MCF 10A (cell line): ENCODE results near the gene CLEC2D. TPM values are rescaled to one million over a fixed set of nuclear protein-coding genes. Genes with fewer than 3 reads are reported as not detected.

Source experiments
- BruUV-seq: library from RNA; stranded (reverse); fragments of 400-500 nt; replicated peaks from 2 replicates; lab custom pipeline; 2021; lab: Mats Ljungman, UMichigan
- CTCF ChIA-PET: fragments of 300-600 bp; sonication (Branson Sonifier 250); formaldehyde crosslinking; extraction: SDS; loops from one replicate; lab custom pipeline; 2021; ENCODE audit warnings: antibody characterized with exemption, inconsistent platforms; lab: Yijun Ruan, JAX
- POLR2A ChIA-PET: fragments of 300-600, 350-650 bp; sonication (Branson Sonifier 250); formaldehyde crosslinking; extraction: SDS; loops from one replicate; lab custom pipeline; 2020; ENCODE audit warnings: antibody characterized with exemption, inconsistent platforms; lab: Yijun Ruan, JAX
- DNase-seq: peaks from one replicate; pipeline ENCODE4 v3.0.0-alpha.2; 2018; ENCODE audit not compliant: unreplicated experiment
- H3K27ac Mint-ChIP-seq: one replicate; pipeline ENCODE4 v1.8.0; 2022; ENCODE audit warnings: mild to moderate bottlenecking, low read depth, mixed read lengths; ENCODE audit not compliant: unreplicated experiment
- H3K27me3 Mint-ChIP-seq: one replicate; pipeline ENCODE4 v1.8.0; 2022; ENCODE audit warnings: mixed read lengths; ENCODE audit not compliant: insufficient read depth, unreplicated experiment
- H3K36me3 Mint-ChIP-seq: one replicate; pipeline ENCODE4 v1.8.0; 2022; ENCODE audit warnings: mild to moderate bottlenecking, moderate library complexity, mixed read lengths; ENCODE audit not compliant: insufficient read depth, unreplicated experiment
- H3K4me1 Mint-ChIP-seq: one replicate; pipeline ENCODE4 v1.8.0; 2022; ENCODE audit warnings: mixed read lengths; ENCODE audit not compliant: insufficient read depth, unreplicated experiment
- H3K4me3 Mint-ChIP-seq: one replicate; pipeline ENCODE4 v1.8.0; 2022; ENCODE audit warnings: mild to moderate bottlenecking, moderate library complexity, mixed read lengths; ENCODE audit not compliant: unreplicated experiment
- H3K9me3 Mint-ChIP-seq: one replicate; pipeline ENCODE4 v1.8.0; 2022; ENCODE audit warnings: mixed read lengths; ENCODE audit not compliant: unreplicated experiment
- intact Hi-C: fragments of 100-400 bp; cut with micrococcal nuclease; formaldehyde crosslinking; loops from 2 replicates; pipeline ENCODE4 v1.14.1; 2022
- total RNA-seq: library from RNA; stranded (reverse); gene quantifications from 2 replicates; pipeline ENCODE4 v1.2.3, GENCODE V29; 2022
- TF ChIP-seq, protein P1 (sequence below): fragments of 200-600 bp; IDR thresholded peaks from one replicate; pipeline ENCODE4 v1.8.0; 2022; ENCODE audit warnings: antibody characterized with exemption, mild to moderate bottlenecking; ENCODE audit not compliant: unreplicated experiment

Gene CLEC2D
- total RNA-seq, 1 experiment from 2014 or later: 5.1 TPM

DNA sequence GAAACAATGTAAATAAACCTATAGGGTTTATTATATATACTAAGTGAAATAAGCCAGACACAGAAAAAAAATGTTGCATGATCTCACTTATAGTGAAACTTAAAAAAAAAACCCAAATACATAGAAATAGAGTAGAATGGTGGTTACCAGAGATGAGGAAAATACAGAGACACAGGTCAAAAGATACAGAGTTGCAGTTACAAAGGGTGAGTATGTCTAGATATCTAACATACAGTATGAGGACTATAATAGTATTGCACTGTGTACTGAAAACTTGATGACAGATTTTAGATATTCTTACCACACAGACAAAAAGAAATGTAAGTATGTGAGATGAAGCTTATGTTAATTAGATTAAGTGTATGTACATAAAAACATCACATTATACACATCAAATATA lies 28.1 kb downstream of the CLEC2D start:
- DNase-seq: no peak
- peaks cover 14% of the 10 kb centered on the region for H3K36me3 Mint-ChIP-seq
- no TSS peak for BruUV-seq
- H3K27ac Mint-ChIP-seq: no peak overlapping the region
- ChIA-PET CTCF (interaction anchor here (0.5 to 1.7 kb wide), 8 partner anchors 9 to 720 kb away, joined by 3 to 6 read pairs (median 4); no protein-coding TSS in a partner anchor), POLR2A (no interaction called here)
- H3K27me3 Mint-ChIP-seq: no peaks in the 10 kb centered on the region
- H3K9me3 Mint-ChIP-seq: no peaks in the 10 kb centered on the region
- H3K4me3 Mint-ChIP-seq: no peak overlapping the region
- no peaks in the 10 kb centered on the region for H3K4me1 Mint-ChIP-seq
- TF ChIP-seq, protein P1, sequence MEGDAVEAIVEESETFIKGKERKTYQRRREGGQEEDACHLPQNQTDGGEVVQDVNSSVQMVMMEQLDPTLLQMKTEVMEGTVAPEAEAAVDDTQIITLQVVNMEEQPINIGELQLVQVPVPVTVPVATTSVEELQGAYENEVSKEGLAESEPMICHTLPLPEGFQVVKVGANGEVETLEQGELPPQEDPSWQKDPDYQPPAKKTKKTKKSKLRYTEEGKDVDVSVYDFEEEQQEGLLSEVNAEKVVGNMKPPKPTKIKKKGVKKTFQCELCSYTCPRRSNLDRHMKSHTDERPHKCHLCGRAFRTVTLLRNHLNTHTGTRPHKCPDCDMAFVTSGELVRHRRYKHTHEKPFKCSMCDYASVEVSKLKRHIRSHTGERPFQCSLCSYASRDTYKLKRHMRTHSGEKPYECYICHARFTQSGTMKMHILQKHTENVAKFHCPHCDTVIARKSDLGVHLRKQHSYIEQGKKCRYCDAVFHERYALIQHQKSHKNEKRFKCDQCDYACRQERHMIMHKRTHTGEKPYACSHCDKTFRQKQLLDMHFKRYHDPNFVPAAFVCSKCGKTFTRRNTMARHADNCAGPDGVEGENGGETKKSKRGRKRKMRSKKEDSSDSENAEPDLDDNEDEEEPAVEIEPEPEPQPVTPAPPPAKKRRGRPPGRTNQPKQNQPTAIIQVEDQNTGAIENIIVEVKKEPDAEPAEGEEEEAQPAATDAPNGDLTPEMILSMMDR: no peak
- intact Hi-C loops: no loop called here

DNA sequence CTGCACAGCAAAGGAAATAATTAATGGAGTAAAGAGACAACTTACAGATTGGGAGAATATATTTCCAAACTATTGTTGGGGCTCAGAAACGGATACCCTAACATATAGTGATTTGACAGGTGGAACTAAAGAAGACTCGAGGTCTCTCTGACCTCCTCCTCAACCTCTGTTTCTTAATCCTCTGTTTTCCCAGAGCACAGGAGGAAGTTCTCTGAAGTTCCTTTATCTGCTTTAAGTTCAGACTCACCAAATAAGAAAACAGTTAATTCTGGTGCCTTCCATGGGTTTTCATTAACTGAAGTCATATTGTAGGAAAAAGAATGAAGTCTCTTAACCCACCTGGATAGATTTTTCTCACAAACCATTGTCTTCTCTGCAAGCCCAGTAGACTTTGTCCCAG lies 29.2 kb downstream of the CLEC2D start:
- DNase-seq: no peak
- ChIA-PET CTCF (interaction anchor here (1.6 kb wide), 1 partner anchor 10 kb away, joined by 6 read pairs; no protein-coding TSS in a partner anchor), POLR2A (no interaction called here)
- Mint-ChIP-seq H3K27me3 (no peaks in the 10 kb centered on the region), H3K4me3 (no peak overlapping the region), H3K9me3 (no peaks in the 10 kb centered on the region), H3K4me1 (no peaks in the 10 kb centered on the region), H3K36me3 (peaks cover 9% of the 10 kb centered on the region), H3K27ac (no peak overlapping the region)
- no TSS peak for BruUV-seq
- TF ChIP-seq, protein P1: no peak
- intact Hi-C loops: no loop called here

DNA sequence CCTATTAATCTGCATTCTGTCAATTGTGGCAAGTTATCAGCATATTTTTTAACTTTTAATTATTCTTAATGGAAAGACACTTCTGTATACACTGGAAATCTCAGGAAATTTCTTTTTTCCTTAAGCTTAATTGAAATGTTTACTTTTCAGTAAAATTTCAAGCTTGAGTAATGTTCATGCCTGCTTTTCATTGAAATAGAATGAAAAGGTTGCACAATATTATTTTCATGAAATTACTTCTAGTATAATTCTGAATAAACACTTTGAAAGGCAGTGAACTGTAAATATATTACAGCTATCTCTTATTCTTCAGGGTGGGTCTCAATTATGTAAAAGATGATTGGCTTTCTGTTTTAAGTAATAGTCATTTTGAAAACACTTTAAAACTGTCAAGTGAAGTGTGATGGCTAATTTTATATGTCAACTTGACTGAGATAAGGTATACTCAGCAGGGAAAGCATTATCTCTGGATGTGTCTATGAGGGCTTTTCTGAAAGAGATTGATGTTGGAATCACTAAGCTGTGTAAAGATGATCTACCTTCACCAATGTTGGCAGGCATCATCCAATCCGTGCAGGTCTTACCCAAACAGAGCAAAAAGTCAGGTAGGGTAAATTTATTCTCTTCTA lies 29.9 kb downstream of the CLEC2D start:
- CTCF ChIA-PET: interaction anchor here (0.6 to 1.5 kb wide), 2 partner anchors 11 to 60 kb away, joined by 3 to 6 read pairs; no protein-coding TSS in a partner anchor
- intact Hi-C loops: no loop called here
- BruUV-seq: no TSS peak
- H3K27me3 Mint-ChIP-seq: no peaks in the 10 kb centered on the region
- H3K4me1 Mint-ChIP-seq: no peaks in the 10 kb centered on the region
- POLR2A ChIA-PET: interaction anchor here (0.8 kb wide), 2 partner anchors 10 to 50 kb away, joined by 3 read pairs; no protein-coding TSS in a partner anchor
- no peak overlapping the region for H3K4me3 Mint-ChIP-seq
- TF ChIP-seq, protein P1: no peak
- peaks cover 1% of the 10 kb centered on the region for H3K9me3 Mint-ChIP-seq
- DNase-seq: no peak
- H3K36me3 Mint-ChIP-seq: peaks cover 9% of the 10 kb centered on the region
- H3K27ac Mint-ChIP-seq: no peak overlapping the region

DNA sequence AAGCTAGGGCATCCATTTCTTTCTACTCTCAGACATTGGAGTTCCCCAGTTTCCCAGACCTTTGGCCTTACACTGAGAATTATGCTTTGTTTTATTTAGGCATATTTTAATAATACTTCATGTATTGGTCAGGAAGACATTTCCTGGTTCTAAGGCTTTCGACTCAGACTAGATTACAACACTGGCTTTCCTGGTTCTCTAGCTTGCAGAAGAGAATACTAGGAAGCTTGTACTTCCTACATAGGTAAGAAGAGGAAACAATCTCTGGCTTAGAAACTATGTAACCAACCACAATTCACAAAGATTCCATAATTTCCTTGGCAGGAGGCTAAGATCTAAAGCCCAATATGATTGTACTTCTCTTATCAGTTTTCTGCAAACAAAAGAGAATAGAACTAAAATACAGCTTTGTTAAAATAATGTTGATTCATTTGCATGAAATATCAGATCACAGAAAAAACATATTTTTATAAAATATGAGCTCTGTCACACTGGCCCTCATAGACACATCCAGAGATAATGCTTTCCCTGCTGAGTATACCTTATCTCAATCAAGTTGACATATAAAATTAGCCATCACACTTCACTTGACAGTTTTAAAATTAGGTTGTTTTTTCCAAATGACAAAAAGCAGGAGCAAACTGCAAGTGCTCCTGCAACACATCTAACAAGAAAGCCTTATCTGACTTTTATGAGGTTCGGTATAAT lies 30.5 kb downstream of the CLEC2D start:
- CTCF ChIA-PET: interaction anchor here (0.6 to 1.5 kb wide), 2 partner anchors 10 to 61 kb away, joined by 3 to 6 read pairs; no protein-coding TSS in a partner anchor
- Mint-ChIP-seq H3K4me3 (no peak overlapping the region), H3K27ac (no peak overlapping the region), H3K36me3 (peaks cover 9% of the 10 kb centered on the region), H3K9me3 (peaks cover 5% of the 10 kb centered on the region), H3K27me3 (no peaks in the 10 kb centered on the region), H3K4me1 (no peaks in the 10 kb centered on the region)
- no peak for DNase-seq
- POLR2A ChIA-PET: interaction anchor here (0.8 kb wide), 2 partner anchors 9 to 51 kb away, joined by 3 read pairs; no protein-coding TSS in a partner anchor
- TF ChIP-seq, protein P1: no peak
- intact Hi-C loops: no loop called here
- no TSS peak for BruUV-seq
